ENCODE data around the gene ADAMTSL1.

Gene ADAMTSL1

DNA sequence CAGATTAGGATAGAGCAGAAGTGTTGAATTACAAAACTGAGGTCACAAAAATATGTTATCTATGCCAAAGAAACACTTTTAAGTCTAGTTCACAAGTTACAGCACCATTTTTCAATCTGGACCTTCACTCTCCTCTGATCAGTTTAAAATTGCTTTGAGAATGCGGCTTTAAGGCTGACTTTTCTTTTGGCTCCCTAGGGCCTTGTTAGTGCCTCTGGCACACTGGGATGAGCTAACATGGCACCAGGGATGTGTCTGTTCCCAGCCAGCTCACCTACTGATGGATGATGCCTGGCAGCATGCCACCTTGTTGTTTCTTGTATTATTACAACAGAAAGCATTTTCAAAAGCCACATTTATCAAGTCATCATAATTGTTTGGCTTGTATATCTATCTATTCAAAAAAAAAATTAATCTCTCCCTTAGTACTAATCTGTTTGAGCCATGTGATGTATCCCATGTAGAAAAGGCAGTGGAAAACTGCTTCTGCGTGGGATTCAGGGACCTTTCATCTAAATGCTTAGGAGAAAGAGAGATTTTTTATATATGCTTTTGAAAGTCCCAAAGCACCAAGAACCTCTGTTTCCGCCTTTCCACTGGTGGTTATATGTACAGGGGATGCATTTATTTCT, 46.6 kb downstream of the ADAMTSL1 start:
- Histone ChIP-seq H3K4me2 (ENCODE audit: insufficient read depth, low read length) (no peak overlapping the region), H2AFZ (ENCODE audit: low read depth, low read length) (no peak overlapping the region), H3K9me3 (ENCODE audit: insufficient read depth, low read length, severe bottlenecking) (no peaks in the 10 kb centered on the region), H3K4me1 (ENCODE audit: insufficient read depth, low read length) (no peaks in the 10 kb centered on the region), H3K79me2 (ENCODE audit: insufficient read depth, low read length) (no peaks in the 10 kb centered on the region), H3K27me3 (ENCODE audit: insufficient read depth, low read length, poor library complexity) (no peaks in the 10 kb centered on the region), H3K27ac (ENCODE audit: low read length) (no peak overlapping the region), H3K4me3 (ENCODE audit: low read depth in 1 of 2, low read length in 2 of 2) (no peak overlapping the region), H3K36me3 (ENCODE audit: insufficient read depth, low read length) (no peaks in the 10 kb centered on the region), H3K9ac (ENCODE audit: low read depth, low read length) (no peak overlapping the region), H4K20me1 (ENCODE audit: insufficient read depth, low read length) (no peaks in the 10 kb centered on the region)
- no peak for DNase-seq
- no peak for ATAC-seq (ENCODE audit: insufficient read depth, low read depth)
- TF ChIP-seq EZH2 (IDR thresholded peaks at IDR 0.05; ENCODE audit: borderline replicate concordance, low read depth, low read length, severe bottlenecking), result no peak
- TF ChIP-seq, protein P1, sequence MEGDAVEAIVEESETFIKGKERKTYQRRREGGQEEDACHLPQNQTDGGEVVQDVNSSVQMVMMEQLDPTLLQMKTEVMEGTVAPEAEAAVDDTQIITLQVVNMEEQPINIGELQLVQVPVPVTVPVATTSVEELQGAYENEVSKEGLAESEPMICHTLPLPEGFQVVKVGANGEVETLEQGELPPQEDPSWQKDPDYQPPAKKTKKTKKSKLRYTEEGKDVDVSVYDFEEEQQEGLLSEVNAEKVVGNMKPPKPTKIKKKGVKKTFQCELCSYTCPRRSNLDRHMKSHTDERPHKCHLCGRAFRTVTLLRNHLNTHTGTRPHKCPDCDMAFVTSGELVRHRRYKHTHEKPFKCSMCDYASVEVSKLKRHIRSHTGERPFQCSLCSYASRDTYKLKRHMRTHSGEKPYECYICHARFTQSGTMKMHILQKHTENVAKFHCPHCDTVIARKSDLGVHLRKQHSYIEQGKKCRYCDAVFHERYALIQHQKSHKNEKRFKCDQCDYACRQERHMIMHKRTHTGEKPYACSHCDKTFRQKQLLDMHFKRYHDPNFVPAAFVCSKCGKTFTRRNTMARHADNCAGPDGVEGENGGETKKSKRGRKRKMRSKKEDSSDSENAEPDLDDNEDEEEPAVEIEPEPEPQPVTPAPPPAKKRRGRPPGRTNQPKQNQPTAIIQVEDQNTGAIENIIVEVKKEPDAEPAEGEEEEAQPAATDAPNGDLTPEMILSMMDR (IDR thresholded peaks at IDR 0.05; ENCODE audit: borderline replicate concordance, extremely low read depth, low read length, poor library complexity, severe bottlenecking), result no peak

GRCh38 chr9:18526685-18527084, 52.7 kb downstream of the ADAMTSL1 start:
- no peaks in the 10 kb centered on the region for H3K9me3 ChIP-seq (ENCODE audit: insufficient read depth, low read length, severe bottlenecking)
- H3K27me3 ChIP-seq (ENCODE audit: insufficient read depth, low read length, poor library complexity), result no peaks in the 10 kb centered on the region
- ATAC-seq (ENCODE audit: insufficient read depth, low read depth), result no peak
- DNase-seq, result no peak
- TF ChIP-seq EZH2 (IDR thresholded peaks at IDR 0.05; ENCODE audit: borderline replicate concordance, low read depth, low read length, severe bottlenecking), result no peak
- TF ChIP-seq, protein P1 (IDR thresholded peaks at IDR 0.05; ENCODE audit: borderline replicate concordance, extremely low read depth, low read length, poor library complexity, severe bottlenecking), result no peak
- no peak overlapping the region for H3K4me3 ChIP-seq (ENCODE audit: low read depth in 1 of 2, low read length in 2 of 2)
- no peaks in the 10 kb centered on the region for H3K79me2 ChIP-seq (ENCODE audit: insufficient read depth, low read length)
- no peaks in the 10 kb centered on the region for H3K36me3 ChIP-seq (ENCODE audit: insufficient read depth, low read length)
- no peak overlapping the region for H2AFZ ChIP-seq (ENCODE audit: low read depth, low read length)
- H4K20me1 ChIP-seq (ENCODE audit: insufficient read depth, low read length), result no peaks in the 10 kb centered on the region
- H3K4me1 ChIP-seq (ENCODE audit: insufficient read depth, low read length), result no peaks in the 10 kb centered on the region
- H3K9ac ChIP-seq (ENCODE audit: low read depth, low read length), result no peak overlapping the region
- H3K27ac ChIP-seq (ENCODE audit: low read length), result no peak overlapping the region
- H3K4me2 ChIP-seq (ENCODE audit: insufficient read depth, low read length), result no peak overlapping the region

DNA sequence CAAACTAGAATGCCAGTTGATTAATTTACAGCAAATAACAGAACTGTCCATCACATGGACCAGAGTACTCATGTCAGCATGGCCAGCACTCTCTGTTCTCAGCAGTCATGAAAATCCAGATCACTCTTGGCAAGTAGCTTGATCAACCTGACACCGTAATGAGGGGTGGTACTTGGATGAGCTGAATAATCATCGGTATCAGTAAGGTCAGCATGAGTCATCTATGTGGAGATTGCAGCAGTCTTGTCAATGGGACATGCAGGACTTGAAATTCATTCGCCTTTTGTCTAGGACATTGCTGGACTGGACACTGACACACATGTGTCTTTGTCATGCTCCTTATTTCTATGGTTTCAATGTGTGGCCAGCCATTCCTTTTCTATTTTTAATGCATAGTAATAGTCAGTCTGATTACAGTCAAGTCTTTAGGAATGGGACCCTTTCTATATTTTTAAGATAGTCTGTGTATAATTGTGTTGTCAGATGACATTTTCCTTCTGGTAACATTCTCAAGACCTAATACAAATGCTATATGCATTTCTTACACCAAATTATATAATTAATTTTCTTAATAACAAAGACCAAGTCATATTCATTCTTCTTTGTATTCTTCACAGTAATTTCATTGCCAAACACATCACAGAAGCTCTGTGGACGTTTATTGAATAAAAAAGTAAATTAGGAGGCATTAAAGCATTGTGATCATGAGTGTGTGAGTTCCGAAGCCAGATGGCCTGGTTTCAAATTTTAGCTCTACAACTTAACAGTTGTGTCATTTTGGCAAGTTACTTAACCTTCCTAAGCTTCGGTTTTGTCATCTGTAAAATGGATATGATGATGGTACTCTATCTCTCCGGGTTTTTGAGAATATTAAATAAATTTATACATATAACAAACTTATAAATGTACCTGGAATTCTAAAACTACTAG, 57.4 kb downstream of the ADAMTSL1 start:
- no peak for DNase-seq
- Histone ChIP-seq H3K9me3 (ENCODE audit: insufficient read depth, low read length, severe bottlenecking) (peaks cover 19% of the 10 kb centered on the region), H3K36me3 (ENCODE audit: insufficient read depth, low read length) (no peaks in the 10 kb centered on the region), H3K4me1 (ENCODE audit: insufficient read depth, low read length) (no peaks in the 10 kb centered on the region), H4K20me1 (ENCODE audit: insufficient read depth, low read length) (no peaks in the 10 kb centered on the region), H3K79me2 (ENCODE audit: insufficient read depth, low read length) (no peaks in the 10 kb centered on the region), H3K4me3 (ENCODE audit: low read depth in 1 of 2, low read length in 2 of 2) (no peak overlapping the region), H3K4me2 (ENCODE audit: insufficient read depth, low read length) (no peak overlapping the region), H3K27ac (ENCODE audit: low read length) (no peak overlapping the region), H2AFZ (ENCODE audit: low read depth, low read length) (no peak overlapping the region), H3K27me3 (ENCODE audit: insufficient read depth, low read length, poor library complexity) (no peaks in the 10 kb centered on the region), H3K9ac (ENCODE audit: low read depth, low read length) (no peak overlapping the region)
- no peak for ATAC-seq (ENCODE audit: insufficient read depth, low read depth)
- TF ChIP-seq EZH2 (IDR thresholded peaks at IDR 0.05; ENCODE audit: borderline replicate concordance, low read depth, low read length, severe bottlenecking), result no peak
- TF ChIP-seq, protein P1 (IDR thresholded peaks at IDR 0.05; ENCODE audit: borderline replicate concordance, extremely low read depth, low read length, poor library complexity, severe bottlenecking), result no peak

Data from DND-41 (cell line).